Measurements from ENCODE around the gene THSD7A.

GRCh38 chr7:11517853-11518252 is 314.1 kb downstream of the THSD7A start:
- TF ChIP-seq CTCF (IDR thresholded peaks at IDR 0.05) = no peak
- no peak for TF ChIP-seq POLR2A (IDR thresholded peaks at IDR 0.05)
- no peak for TF ChIP-seq POLR2AphosphoS5 (IDR thresholded peaks at IDR 0.05)

Measured in breast epithelium (tissue), 3 donors.